ENCODE data around the gene ATG7. TPM values are rescaled to one million over a fixed set of nuclear protein-coding genes. Genes with fewer than 3 reads are reported as not detected.
"Not testable (repeated sequence)": the region's sequence is repeated elsewhere in the genome, so short reads cannot be mapped to it uniquely, and the experiment has no call there.

ATG7 gene
- total RNA-seq, 4 donors from 2014 or later, result 20.6 to 50.4 (median 39.9) TPM

- H3K27ac ChIP-seq (replicated peaks in 1 of 4), result peak overlapping the region in 1 of 4 donors; percentile 83
- TF ChIP-seq EP300 (IDR thresholded peaks at IDR 0.05) (no peak), POLR2A (IDR thresholded peaks at IDR 0.05; ENCODE audit: low read depth) (no peak), POLR2AphosphoS5 (IDR thresholded peaks at IDR 0.05) (no peak), CTCF (IDR thresholded peaks at IDR 0.05) (no peak)
- H3K27me3 ChIP-seq, result no peaks in the 10 kb centered on the region
- peaks cover 25 to 55% (median 54%) of the 10 kb centered on the region in 4 donors for H3K4me1 ChIP-seq
- H3K36me3 ChIP-seq, result no peaks in the 10 kb centered on the region
- intact Hi-C loops (cut with DNase I), result loop anchor here (10.0 kb wide), 1 partner anchor 166 kb away; the partner anchor contains the start of gene VGLL4
- 84% methylated on average over 3 of the region's 3 CpGs for WGBS
- DNase-seq (ENCODE audit: extremely low spot score), result no peak
- H3K4me3 ChIP-seq, result no peak overlapping the region
- H3K9me3 ChIP-seq, result no peaks in the 10 kb centered on the region
Observed at GRCh38 chr3:11479221-11479620, 207.0 kb downstream of the ATG7 start.

- intact Hi-C loops (cut with DNase I), result no loop called here
- DNase-seq (ENCODE audit: extremely low spot score), result no peak
- Histone ChIP-seq H3K36me3 (no peaks in the 10 kb centered on the region), H3K4me3 (no peak overlapping the region), H3K27me3 (no peaks in the 10 kb centered on the region), H3K4me1 (peaks cover 25 to 55% (median 54%) of the 10 kb centered on the region in 4 donors), H3K27ac (replicated peaks in 1 of 4) (peak overlapping the region; percentile 42 to 71 (median 50)), H3K9me3 (no peaks in the 10 kb centered on the region)
- TF ChIP-seq POLR2AphosphoS5 (IDR thresholded peaks at IDR 0.05) (no peak), POLR2A (IDR thresholded peaks at IDR 0.05; ENCODE audit: low read depth) (no peak), EP300 (IDR thresholded peaks at IDR 0.05) (no peak), CTCF (IDR thresholded peaks at IDR 0.05) (no peak)
- 68% methylated on average over 7 of the region's 7 CpGs for WGBS
Observed at GRCh38 chr3:11480663-11481298, 208.6 kb downstream of the ATG7 start.

GRCh38 chr3:11481556-11481955 lies 209.4 kb downstream of the ATG7 start:
- H3K27ac ChIP-seq (replicated peaks in 1 of 4), result peak overlapping the region; percentile 52 to 71 (median 59)
- intact Hi-C loops (cut with DNase I), result no loop called here
- WGBS, result 65% methylated on average over 3 of the region's 3 CpGs
- H3K9me3 ChIP-seq, result no peaks in the 10 kb centered on the region
- no peaks in the 10 kb centered on the region for H3K27me3 ChIP-seq
- TF ChIP-seq CTCF (IDR thresholded peaks at IDR 0.05) (no peak), POLR2AphosphoS5 (IDR thresholded peaks at IDR 0.05) (no peak), EP300 (IDR thresholded peaks at IDR 0.05) (no peak), POLR2A (IDR thresholded peaks at IDR 0.05; ENCODE audit: low read depth) (no peak)
- no peak for DNase-seq (ENCODE audit: extremely low spot score)
- H3K36me3 ChIP-seq, result no peaks in the 10 kb centered on the region
- H3K4me1 ChIP-seq, result peaks cover 25 to 55% (median 53%) of the 10 kb centered on the region in 4 donors
- H3K4me3 ChIP-seq, result no peak overlapping the region

- intact Hi-C loops (cut with DNase I), result no loop called here
- H3K9me3 ChIP-seq, result no peaks in the 10 kb centered on the region
- H3K4me3 ChIP-seq, result no peak overlapping the region
- H3K27me3 ChIP-seq, result no peaks in the 10 kb centered on the region
- peak overlapping the region; percentile 52 to 71 (median 59) for H3K27ac ChIP-seq (replicated peaks in 1 of 4)
- H3K36me3 ChIP-seq, result no peaks in the 10 kb centered on the region
- peaks cover 23 to 51% (median 49%) of the 10 kb centered on the region in 4 donors for H3K4me1 ChIP-seq
- 72% methylated on average over 8 of the region's 8 CpGs for WGBS
- no peak for TF ChIP-seq POLR2AphosphoS5 (IDR thresholded peaks at IDR 0.05)
- DNase-seq (ENCODE audit: extremely low spot score), result no peak
Observed at GRCh38 chr3:11482021-11482420, 209.8 kb downstream of the ATG7 start.

- H3K4me3 ChIP-seq; H3K27ac ChIP-seq (replicated peaks in 1 of 4); H3K4me1 ChIP-seq; DNase-seq (ENCODE audit: extremely low spot score); H3K9me3 ChIP-seq; intact Hi-C loops (cut with DNase I); H3K36me3 ChIP-seq; H3K27me3 ChIP-seq: not testable (repeated sequence)
- no CpG with 5 or more reads among the region's 42 CpGs for WGBS
Observed at GRCh38 chr3:11488356-11488755, 216.2 kb downstream of the ATG7 start.
